ENCODE results near the gene CDH23. TPM values are rescaled to one million over a fixed set of nuclear protein-coding genes. Genes with fewer than 3 reads are reported as not detected.
A peak's percentile ranks its signal among the peaks of the same experiment; 100 is the strongest.

The CDH23 gene
- total RNA-seq, 3 donors from 2014 or later = 1.8 to 3.6 (median 3.0) TPM

DNA sequence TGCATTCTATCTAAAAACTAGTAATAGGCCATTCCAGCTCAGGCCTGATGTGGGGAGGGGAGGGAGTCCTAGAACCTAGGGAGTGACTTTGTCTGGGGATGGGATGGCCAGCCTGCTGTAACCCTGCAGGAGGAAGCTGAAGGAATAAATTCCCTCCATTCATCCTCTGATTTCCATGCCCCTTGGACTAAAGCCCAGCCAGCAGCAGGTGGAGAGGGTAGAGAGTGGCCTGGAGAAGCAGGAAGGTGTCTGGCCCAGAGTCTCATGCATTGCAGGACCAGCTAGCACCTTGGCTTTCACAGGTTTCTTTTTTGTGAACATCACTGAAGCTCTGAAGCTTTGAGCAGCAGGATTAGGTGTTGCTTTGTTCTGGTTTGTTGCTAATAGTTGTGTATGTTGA is 32.8 kb upstream of the CDH23 start:
- Histone ChIP-seq H3K36me3 (ENCODE audit: low read depth) (no peaks in the 10 kb centered on the region), H3K4me1 (ENCODE audit: low read depth) (no peaks in the 10 kb centered on the region), H3K9me3 (no peaks in the 10 kb centered on the region), H3K4me3 (no peak overlapping the region)
- DNase-seq (no peak), ATAC-seq (no peak)
- intact Hi-C loops (cut with DNase I, micrococcal nuclease) = no loop called here
- TF ChIP-seq, protein P1, sequence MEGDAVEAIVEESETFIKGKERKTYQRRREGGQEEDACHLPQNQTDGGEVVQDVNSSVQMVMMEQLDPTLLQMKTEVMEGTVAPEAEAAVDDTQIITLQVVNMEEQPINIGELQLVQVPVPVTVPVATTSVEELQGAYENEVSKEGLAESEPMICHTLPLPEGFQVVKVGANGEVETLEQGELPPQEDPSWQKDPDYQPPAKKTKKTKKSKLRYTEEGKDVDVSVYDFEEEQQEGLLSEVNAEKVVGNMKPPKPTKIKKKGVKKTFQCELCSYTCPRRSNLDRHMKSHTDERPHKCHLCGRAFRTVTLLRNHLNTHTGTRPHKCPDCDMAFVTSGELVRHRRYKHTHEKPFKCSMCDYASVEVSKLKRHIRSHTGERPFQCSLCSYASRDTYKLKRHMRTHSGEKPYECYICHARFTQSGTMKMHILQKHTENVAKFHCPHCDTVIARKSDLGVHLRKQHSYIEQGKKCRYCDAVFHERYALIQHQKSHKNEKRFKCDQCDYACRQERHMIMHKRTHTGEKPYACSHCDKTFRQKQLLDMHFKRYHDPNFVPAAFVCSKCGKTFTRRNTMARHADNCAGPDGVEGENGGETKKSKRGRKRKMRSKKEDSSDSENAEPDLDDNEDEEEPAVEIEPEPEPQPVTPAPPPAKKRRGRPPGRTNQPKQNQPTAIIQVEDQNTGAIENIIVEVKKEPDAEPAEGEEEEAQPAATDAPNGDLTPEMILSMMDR (IDR thresholded peaks at IDR 0.05) = no peak

DNA sequence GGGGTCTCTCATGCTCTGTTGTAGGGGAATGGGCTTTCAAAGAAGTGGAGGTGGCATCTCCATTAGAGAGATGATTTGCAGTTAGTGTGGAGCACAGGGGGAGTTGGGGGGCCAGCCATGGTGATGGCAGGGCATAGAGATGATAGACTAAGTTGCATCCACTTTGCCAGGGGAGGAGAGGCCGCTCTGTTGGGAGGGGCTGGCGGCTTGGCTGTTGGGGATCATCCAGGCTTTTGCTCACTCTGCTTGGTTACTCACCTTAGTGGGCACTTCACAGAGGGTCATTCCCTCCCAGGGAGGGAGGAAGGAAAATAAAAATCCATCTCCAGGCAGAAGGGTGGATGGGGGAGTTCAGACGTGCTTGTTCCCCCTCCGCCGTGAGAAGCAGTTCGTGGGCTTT is 31.4 kb upstream of the CDH23 start:
- intact Hi-C loops (cut with DNase I, micrococcal nuclease) = no loop called here
- ATAC-seq = no peak
- no peaks in the 10 kb centered on the region for H3K9me3 ChIP-seq
- TF ChIP-seq, protein P1 (IDR thresholded peaks at IDR 0.05) = no peak
- no peak overlapping the region for H3K4me3 ChIP-seq
- H3K4me1 ChIP-seq (ENCODE audit: low read depth) = no peaks in the 10 kb centered on the region
- DNase-seq = no peak
- H3K36me3 ChIP-seq (ENCODE audit: low read depth) = no peaks in the 10 kb centered on the region

DNA sequence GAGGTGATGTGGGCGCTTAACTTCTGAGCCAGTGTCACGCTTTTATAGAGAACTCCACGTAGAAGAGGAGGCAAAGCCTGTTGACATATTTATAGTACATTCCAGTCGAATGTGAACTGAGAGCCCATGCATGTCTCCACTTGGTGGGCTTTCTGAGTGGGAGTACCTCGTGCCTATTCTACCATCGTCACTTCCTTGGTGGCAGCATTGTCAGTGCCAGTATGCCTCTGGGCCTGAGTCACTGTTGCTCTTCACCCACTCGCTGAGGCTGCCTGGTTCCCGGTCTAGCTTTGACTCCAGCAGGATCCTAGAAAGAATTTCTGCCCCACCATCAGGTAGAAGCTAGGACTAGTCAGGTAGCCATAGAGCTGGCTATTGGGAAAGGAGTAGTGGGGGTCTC is 30.0 kb upstream of the CDH23 start:
- Histone ChIP-seq H3K36me3 (ENCODE audit: low read depth) (no peaks in the 10 kb centered on the region), H3K9me3 (no peaks in the 10 kb centered on the region), H3K4me1 (ENCODE audit: low read depth) (no peaks in the 10 kb centered on the region), H3K4me3 (no peak overlapping the region)
- intact Hi-C loops (cut with DNase I, micrococcal nuclease) = no loop called here
- ATAC-seq (no peak), DNase-seq (no peak)
- TF ChIP-seq, protein P1 (IDR thresholded peaks at IDR 0.05) = no peak

DNA sequence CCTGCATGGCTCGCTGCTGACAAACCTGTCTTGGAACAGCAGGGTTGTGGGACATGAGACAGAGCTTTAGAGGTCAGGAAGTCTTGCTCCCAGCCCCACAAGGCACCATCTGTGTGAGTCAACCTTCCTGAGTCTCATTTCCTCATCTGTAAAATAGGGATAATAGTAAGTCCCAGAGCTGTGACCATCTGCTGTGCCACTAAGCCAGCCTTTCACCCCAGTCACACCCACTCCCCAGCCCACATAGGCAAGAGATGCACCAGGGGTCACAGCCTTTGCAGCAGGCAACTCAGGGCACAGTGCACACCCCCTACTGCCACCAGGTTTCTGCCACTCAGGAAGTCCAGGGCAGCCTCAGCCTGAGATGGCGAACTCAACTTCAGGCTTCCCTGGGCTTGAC is 29.4 kb upstream of the CDH23 start:
- Histone ChIP-seq H3K36me3 (ENCODE audit: low read depth) (no peaks in the 10 kb centered on the region), H3K4me3 (no peak overlapping the region), H3K4me1 (ENCODE audit: low read depth) (no peaks in the 10 kb centered on the region), H3K9me3 (no peaks in the 10 kb centered on the region)
- TF ChIP-seq, protein P1 (IDR thresholded peaks at IDR 0.05) = no peak
- ATAC-seq (peak; percentile 47), DNase-seq (no peak)
- intact Hi-C loops (cut with DNase I, micrococcal nuclease) = no loop called here

DNA sequence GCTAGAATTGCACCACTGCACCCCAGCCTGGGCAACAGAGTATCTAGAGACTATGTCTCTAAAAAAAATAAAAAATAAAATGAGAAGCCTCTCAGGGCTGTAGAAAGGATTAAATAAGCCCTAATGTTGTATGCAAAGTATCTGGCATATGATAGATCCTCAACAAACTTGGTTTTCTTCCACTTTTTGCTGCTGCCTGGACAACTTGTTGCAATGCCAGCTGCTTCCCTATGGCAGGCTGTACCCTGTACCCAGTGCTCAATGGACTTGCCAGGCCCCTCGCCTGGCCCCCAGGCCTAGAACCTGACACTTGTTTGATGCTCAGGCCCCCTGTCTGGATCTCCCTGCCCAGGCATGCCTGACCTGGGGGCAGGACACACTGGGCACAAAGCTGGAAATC is 28.5 kb upstream of the CDH23 start:
- DNase-seq = no peak
- no peak overlapping the region for H3K4me3 ChIP-seq
- H3K9me3 ChIP-seq = no peaks in the 10 kb centered on the region
- no peaks in the 10 kb centered on the region for H3K4me1 ChIP-seq (ENCODE audit: low read depth)
- intact Hi-C loops (cut with DNase I, micrococcal nuclease) = no loop called here
- TF ChIP-seq, protein P1 (IDR thresholded peaks at IDR 0.05) = no peak
- no peak for ATAC-seq
- no peaks in the 10 kb centered on the region for H3K36me3 ChIP-seq (ENCODE audit: low read depth)

DNA sequence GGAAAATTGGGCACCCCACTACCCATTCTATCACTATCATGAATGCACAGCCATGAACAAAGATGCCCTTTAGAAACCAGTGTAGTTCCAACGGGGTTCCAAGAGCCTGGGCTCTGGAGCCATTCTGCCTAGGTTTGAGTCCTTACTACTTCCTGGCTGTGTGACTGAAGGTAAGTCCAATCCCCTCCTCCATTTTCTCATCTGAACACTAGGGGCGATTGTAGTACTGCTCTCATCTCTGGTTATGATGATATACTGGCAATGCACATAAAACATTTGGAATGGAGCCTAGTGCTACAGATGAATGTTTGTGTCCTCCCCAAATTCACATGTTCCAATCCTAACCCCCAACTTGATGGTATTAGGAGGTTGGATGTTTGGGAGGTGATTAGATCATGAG is 28.1 kb upstream of the CDH23 start:
- ATAC-seq (no peak), DNase-seq (no peak)
- Histone ChIP-seq H3K9me3 (no peaks in the 10 kb centered on the region), H3K36me3 (ENCODE audit: low read depth) (no peaks in the 10 kb centered on the region), H3K4me3 (no peak overlapping the region), H3K4me1 (ENCODE audit: low read depth) (no peaks in the 10 kb centered on the region)
- intact Hi-C loops (cut with DNase I, micrococcal nuclease) = no loop called here
- TF ChIP-seq, protein P1 (IDR thresholded peaks at IDR 0.05) = no peak
